Ammon's horn (tissue), 1 donor: ENCODE results near the gene KLF16.
"Not testable (repeated sequence)": the region's sequence is repeated elsewhere in the genome, so short reads cannot be mapped to it uniquely, and the experiment has no call there.

Experiments used
- DNase-seq: peaks from one replicate; pipeline ENCODE4 v3.0.0-alpha.2; 2016; ENCODE audit warnings: low spot score

Gene KLF16

GRCh38 chr19:1884291-1884718 lies 20.9 kb upstream of the KLF16 start:
- no peak for DNase-seq

DNA sequence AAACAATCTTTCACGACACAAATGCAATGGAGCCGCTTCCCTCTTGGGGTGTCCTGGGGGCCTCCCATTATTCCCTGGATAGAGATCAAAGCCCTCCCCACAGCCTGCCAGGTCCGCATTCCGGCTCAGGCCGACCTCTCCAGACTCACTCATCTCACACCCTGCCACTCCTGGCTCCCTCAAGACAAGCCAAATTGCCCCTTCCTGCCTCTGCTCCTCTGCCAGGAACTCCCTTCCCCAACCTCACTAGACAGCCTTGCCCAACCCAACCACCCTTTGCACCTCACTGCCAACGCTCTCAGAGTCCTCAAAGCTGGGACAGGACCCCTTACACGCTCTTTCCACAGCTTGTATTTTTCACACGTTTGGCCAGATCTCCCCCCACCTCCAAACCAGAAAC lies 20.4 kb upstream of the KLF16 start:
- DNase-seq: no peak

GRCh38 chr19:1882786-1883692 lies 19.7 kb upstream of the KLF16 start:
- DNase-seq: no peak

- DNase-seq: peak; percentile 65
Measured at GRCh38 chr19:1882089-1882785, 18.9 kb upstream of the KLF16 start.

GRCh38 chr19:1881393-1882088 lies 18.2 kb upstream of the KLF16 start:
- DNase-seq: not testable (repeated sequence)

GRCh38 chr19:1880611-1881392 lies 17.4 kb upstream of the KLF16 start:
- DNase-seq: no peak

GRCh38 chr19:1879982-1880381 lies 16.6 kb upstream of the KLF16 start:
- DNase-seq: not testable (repeated sequence)

DNA sequence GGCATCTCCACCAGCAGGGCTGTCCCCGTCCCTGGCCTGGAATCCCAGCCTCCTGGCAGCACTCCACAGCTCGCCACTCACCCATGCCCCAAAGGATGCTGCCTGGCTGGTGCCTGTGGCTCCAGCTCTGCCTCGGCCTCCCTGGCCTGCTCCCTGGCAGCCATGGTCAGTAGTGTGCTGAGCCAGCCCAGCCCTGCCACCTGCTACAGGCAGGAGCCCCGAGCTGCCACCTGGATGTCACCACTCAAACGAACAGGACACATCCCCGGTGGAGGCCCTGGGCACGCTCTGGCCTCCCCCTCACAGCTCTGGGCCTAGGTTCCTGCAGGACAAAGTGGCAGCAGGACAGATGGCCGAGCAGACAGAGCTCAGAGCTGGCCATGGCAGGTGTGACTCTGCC lies 15.2 kb upstream of the KLF16 start:
- DNase-seq: not testable (repeated sequence)

DNA sequence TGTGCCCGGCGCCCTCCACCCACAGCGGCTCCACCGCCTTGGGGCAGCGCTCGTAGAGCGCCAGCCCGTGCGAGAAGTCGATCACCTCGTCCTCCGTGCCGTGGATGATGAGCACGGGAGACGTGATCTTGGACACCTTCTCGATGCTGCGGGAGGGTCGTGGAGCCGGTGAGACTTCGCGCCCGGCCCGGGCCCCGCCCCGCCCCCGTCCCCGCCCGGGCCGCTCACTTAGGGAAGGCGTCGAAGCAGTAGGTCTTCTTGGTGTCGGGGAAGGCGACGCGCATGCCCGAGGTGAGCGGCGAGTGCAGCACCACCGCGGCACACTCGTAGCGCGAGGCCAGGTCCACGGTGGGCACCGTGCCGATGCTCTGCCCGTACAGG lies 13.9 kb upstream of the KLF16 start:
- DNase-seq: not testable (repeated sequence)

DNA sequence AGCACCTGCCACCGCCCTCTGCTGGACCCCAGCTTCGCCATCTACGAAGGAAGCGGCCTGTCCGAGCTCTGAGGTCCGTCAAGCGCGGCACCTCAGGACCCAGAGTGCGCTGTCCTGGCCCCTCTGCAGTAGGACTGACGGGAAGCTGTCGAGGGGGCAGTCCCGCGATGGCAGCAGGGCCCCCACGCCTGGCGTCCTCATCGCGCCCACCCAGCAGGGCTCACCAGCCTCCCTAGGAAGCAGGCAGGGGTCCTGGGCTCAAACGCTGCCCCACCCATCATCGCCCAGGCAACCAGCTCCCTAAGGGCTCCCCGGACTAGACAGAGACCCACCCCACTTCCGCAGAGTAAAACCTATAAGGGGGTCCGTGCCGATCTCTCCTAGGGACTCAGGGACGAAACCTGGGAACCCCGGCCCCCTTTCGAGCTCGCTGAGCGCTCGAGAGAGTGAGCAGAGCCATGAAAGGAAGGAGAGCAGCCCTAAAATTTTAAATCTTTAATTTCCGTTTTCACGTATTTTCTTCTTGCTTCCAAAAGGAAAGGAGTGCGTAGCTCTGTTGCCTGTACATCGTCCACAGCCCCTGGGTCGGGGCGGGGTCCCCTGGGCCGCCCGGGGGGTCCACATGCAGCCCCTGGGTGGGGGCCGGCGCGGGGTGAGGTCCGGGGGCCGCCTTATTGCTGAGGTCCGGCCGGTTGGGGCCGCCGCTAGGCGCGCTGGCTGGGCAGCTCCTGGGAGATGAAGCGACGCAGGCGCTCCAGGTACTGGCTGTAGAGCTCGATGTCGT lies 13.3 kb upstream of the KLF16 start:
- not testable (repeated sequence) for DNase-seq

- peak; percentile 97 for DNase-seq
Measured at GRCh38 chr19:1875646-1876495, 12.5 kb upstream of the KLF16 start.

DNA sequence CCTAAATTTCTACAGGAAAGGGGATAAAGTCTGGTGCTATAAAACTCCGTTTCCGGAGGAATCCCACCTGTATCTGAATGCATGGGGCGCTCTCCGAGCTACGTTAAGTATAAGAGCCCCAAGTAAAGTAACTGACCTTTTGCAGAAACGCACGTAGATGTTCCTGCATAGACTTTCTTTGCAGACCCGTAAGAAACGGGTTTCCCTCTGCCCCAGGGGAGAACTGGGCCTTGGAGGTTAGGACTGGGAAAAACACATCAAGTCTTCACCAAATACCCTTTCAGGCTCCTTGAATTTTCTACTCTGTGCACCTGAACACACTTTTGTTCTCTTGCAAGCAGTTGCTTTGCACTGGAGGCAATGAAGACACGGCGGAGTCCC lies 11.9 kb upstream of the KLF16 start:
- DNase-seq: not testable (repeated sequence)

DNA sequence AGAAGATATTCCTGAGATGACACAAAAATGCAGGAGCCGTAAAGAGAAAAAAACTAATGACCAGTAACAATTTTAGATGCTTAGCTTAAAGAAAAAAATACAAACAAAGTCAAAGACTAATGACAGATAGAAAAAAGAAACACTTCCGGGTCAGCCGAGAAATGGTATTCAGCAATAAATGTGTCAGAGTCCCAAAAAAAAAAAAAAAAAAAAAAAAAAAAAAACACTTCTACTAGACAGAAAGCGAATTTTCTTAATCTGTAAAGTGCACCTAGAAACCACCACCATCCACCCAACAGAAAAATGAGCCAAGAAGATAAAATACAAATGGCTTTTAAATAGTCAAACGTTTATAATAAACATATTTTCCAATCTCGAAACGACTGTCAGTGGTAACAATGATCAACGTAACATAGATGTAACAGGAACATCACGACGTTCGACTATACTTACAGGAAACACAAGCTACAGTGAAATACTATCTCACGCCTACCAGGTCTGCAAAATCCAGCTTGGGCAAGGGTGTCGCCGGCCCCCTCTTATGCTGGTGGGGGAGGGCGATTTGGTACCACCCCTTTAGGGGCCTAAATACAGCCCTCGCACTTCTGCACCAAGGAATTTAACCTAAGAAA lies 11.3 kb upstream of the KLF16 start:
- DNase-seq: no peak

DNA sequence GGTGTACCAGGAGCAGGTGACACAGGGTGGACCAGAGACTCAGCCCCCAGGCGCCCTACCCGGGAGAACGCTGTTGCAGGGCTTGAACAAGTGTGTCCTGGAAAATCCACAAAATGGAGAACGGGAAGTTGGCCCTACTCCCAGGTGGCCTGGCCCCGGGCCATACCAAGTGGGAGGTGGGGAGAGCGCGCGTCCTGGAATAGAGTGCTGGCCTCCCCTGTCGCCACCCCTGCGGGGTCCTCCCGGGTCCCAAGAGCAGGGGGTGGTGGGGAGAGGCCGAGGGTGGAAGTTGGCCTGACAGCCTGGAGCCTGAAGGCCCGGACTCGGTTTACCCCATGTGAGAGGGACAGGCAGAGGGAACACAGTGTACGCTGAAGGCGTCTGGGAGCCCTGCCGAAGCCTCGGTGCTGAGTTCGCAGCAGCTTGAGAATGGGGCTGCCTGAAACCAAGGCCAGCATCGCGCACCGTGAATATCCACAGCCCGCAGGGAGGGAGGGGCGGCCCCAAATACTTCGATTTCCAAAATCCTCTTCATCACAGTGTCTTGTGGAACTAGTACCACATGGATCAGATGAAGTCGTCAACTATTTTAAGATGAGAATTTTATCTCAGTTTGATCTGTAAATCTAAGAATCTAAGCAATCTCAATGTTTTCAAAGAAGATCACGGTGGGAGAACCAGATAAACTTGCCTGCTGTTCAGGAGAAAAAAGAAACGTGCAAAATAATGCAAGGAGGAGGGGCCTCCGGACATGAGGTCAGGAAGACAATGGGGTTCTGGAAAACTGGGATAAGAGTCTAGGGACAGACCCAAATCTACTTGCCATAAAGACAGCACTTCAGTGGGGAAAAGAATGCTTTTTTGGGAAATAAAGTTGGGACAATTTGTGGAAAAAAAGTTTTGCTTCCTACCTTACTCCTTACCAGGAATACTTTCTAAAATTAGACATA lies 10.4 kb upstream of the KLF16 start:
- DNase-seq: peak; percentile 62

DNA sequence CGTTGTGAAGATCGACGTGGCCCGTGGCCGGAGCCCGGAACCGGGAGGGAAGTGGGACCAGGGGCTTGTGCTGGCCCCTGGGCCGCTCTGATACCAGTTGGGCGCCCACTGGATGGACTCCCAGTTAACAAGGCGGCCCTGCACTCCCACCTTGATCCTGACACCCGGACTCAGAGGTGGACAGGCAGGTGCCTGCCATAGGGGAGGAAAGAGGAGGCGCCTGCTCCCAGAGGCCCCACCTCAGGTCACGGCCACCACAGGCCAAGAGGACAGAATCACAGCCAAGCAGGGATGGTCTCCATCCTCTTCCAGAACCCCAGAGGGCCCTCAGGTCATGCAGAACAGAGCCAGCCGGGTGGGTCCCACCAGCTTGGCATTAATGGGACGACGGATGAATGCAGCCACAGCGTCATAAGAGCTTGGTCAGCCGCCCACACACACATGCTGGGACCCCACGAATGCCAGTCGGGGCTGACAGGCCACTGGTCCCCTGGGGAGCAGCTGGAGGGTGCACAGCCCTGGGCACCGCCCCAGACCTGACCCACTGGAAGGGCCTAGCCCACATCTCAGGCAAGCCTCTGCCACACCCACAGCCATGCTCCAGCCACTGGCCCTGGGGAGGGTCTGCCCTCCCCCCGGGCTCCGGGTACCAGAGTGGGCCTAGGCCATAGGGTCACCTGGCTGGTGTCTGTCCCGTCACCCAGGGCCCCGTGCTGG lies 9.6 kb upstream of the KLF16 start:
- DNase-seq: no peak

GRCh38 chr19:1871630-1872029 lies 8.3 kb upstream of the KLF16 start:
- DNase-seq: no peak

DNA sequence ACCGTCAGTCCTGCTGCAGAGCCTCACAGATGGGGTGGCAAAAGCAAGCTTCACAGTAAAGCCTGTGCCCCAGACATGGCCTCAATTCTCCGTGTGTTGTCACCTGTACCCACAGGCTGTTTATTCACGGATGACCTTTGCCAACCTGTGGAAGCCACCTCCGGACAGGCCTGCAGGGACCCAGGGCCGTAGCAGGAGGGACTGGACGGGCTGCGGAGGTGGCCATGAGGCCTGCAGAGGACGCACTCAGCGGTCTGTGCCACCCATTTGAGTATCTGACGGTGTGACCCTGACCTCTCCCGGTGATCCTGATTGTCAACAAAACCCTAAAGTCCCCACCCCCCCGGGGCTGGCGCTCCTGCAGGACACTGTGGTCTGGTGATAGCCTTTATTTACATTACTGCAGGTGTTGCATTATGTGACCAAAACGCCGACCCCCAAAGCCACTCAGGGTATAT lies 7.8 kb upstream of the KLF16 start:
- no peak for DNase-seq

DNA sequence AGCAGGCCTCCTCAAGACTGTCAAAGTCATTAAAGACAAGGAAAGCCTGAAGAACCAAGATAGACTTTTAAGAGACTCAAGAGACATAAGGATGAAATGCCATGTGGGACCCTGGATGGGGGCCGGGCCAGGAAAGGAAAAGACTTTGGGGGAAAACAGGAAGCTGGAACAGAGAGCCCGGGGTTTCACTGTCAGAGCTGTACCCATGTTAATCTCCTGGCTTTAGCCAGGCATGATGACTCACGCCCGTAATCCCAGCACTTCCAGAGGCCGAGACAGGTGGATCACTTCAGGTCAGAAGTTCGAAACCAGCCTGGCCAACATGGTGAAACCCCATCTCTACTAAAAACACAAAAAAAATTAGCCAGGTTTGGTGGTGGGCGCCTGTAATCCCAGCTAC lies 5.6 kb upstream of the KLF16 start:
- no peak for DNase-seq
